Mesodermal cell (in vitro differentiated cells): Measurements from ENCODE around the gene ZPBP2.
"Not testable (repeated sequence)": the region's sequence is repeated elsewhere in the genome, so short reads cannot be mapped to it uniquely, and the experiment has no call there.

Source experiments
- H3K27ac ChIP-seq: 2 replicates; pipeline ENCODE4 v1.7.0; 2013; ENCODE audit warnings: mild to moderate bottlenecking, low read depth, low read length, moderate library complexity; ENCODE audit not compliant: severe bottlenecking
- H3K36me3 ChIP-seq: 2 replicates; pipeline ENCODE4 v1.7.1; 2013; ENCODE audit warnings: mild to moderate bottlenecking, low read length, moderate library complexity; ENCODE audit not compliant: control insufficient read depth, insufficient read depth
- H3K4me1 ChIP-seq: one replicate; pipeline ENCODE4 v1.7.1; 2013; ENCODE audit warnings: mild to moderate bottlenecking, low read length; ENCODE audit not compliant: insufficient read depth, control insufficient read depth, poor library complexity, severe bottlenecking
- H3K4me3 ChIP-seq: 2 replicates; pipeline ENCODE4 v1.7.0; 2013; ENCODE audit warnings: low read length, control low read depth, mild to moderate bottlenecking; ENCODE audit not compliant: insufficient read depth, poor library complexity, severe bottlenecking; ENCODE audit errors: extremely low read depth
- H3K9me3 ChIP-seq: 2 replicates; pipeline ENCODE4 v1.7.1; 2013; ENCODE audit warnings: mild to moderate bottlenecking, low read length, moderate library complexity; ENCODE audit not compliant: control insufficient read depth
- WGBS, 2 experiments: methylation state at CpG; one replicate each; pipeline ENCODE4 v1.1.5; 2013; ENCODE audit warnings: missing lambda C conversion rate in 2 of 2; ENCODE audit not compliant: insufficient coverage in 2 of 2; 5-methylcytosine and 5-hydroxymethylcytosine counted together

The ZPBP2 gene

DNA sequence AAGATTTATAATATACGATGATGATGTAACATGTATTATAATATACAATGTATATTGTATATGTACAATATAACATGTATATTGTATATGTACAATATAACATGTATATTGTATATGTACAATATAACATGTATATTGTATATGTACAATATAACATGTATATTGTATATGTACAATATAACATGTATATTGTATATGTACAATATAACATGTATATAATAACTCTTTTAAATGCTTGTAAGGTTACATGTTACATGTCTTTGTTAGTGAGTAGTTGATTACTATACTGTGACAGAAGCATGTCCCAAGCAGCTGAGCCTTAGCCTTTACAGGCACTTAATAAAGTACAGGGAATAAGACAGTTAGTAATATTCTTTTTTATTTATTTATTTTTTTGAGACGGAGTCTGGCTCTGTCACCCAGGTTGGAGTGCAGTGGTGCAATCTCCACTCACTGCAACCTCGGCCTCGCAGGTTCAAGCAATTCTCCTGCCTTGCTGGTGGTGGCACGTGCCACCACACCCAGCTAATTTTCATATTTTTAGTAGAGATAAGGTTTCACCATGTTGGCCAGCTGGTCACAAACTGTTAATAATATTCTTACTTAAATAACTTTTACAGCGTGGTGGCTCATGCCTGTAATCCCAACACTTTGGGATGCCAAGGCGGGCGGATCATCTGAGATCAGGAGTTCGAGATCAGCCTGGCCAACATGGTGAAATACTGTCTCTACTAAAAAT, 11.9 kb upstream of the ZPBP2 start:
- not testable (repeated sequence) for H3K36me3 ChIP-seq, H3K9me3 ChIP-seq, H3K4me3 ChIP-seq, H3K4me1 ChIP-seq, H3K27ac ChIP-seq
- 82 to 90% methylated on average over 3 to 7 of the region's 9 CpGs for WGBS, 2 experiments

DNA sequence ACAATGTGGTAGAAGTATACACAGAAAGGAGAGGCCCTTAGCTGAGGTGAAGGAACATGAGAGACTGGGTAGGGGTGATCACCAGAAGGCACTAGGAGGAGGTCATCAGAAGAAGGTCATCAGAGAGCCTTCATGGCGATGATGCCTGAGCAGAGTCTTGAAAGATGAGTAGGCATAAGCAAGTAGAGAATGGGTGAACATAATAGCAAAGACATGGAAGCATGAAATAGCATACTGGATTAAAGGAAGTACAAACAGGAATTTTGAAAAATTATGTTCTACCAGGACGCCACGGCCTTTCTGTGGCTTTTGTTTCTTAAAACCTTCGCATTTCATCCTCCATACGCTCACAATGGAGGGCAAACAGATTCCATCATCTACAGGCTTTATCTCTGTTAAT, 6.8 kb upstream of the ZPBP2 start:
- Histone ChIP-seq H3K36me3 (no peaks in the 10 kb centered on the region), H3K9me3 (no peaks in the 10 kb centered on the region), H3K4me1 (no peaks in the 10 kb centered on the region), H3K27ac (no peak overlapping the region), H3K4me3 (no peak overlapping the region)
- 92 to 96% methylated on average over 5 of the region's 5 CpGs for WGBS, 2 experiments

DNA sequence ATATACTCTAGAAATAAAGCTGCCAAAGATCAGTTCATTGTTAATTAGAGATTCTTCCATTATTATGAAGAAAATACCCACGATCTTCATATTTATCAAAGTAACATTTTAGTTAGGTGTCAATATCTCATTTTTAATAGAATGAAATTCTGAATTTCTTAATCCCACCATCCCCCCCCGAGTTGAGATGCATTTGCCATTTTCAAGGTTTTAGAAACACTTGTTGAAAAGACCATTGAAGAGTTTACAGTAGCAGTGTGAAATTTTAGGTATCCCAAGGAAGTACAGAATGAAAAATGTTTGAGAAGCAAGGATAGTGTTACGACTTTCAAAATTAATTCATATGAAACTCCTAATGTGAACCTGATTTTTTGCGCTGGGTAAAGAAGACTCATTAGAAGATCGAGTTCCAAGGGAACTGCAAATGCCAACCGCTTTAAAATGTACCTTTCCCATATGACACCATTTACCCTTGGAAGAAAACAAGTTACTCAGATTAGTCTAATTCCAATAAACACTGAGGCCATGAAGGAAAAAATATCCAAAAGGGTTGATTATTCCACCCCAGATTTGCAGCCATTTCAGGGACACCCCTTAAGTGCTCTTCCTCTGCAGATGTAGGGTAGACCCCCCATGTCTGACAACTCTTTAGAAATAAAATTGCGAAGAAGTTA, 4.6 kb upstream of the ZPBP2 start:
- H3K27ac ChIP-seq, result no peak overlapping the region
- H3K4me3 ChIP-seq, result no peak overlapping the region
- 69 to 100% methylated on average over 2 of the region's 7 CpGs for WGBS, 2 experiments
- H3K36me3 ChIP-seq, result no peaks in the 10 kb centered on the region
- H3K9me3 ChIP-seq, result no peaks in the 10 kb centered on the region
- H3K4me1 ChIP-seq, result no peaks in the 10 kb centered on the region

DNA sequence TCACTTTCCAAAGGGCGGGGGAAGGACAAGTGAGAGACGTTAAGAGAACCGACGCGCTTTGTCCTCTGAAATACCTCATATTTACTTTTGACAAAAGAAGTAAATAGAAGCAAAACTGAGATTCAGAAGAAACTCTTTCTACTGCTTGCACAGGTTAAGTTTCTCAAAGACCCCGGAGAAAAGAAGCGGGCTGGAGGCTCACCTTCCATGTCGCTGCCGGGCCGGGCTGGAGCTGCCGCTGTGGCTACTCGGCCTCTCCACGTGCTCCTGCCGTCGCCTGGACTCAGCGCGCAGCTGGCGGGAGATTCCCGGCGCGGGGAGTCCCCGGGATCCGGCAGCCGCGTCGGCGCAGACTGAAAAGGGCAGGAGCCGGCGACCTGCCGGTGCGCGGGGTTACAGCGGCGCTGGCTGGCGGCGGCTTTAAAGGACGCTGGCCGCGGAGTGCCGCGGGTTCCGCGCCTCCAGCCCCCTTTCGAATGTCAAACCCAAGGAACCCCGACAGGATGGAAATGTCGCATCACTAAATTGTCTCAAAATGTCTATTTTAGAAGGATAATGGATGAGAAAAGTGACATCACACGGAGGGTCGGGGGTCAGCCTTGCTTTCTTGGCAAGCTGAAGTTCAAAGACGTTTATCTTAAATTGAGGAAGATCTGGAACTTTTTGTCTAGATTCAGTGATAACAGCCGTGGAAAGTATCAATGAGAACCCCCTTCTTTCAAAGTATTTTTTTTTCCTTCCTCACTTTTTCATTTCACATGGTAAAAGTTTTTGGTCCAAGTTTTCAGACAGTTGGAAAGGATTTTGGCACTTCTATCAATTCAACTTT, 3.9 kb upstream of the ZPBP2 start, which contains the start of gene IKZF3:
TSS of gene IKZF3 (minus strand) at position 395 of the 829 bp plus-strand sequence. CDS start at position 209, 186 bp downstream.
- 7 to 9% methylated on average over 25 to 45 of the region's 50 CpGs for WGBS, 2 experiments
- H3K4me1 ChIP-seq, result no peaks in the 10 kb centered on the region
- H3K27ac ChIP-seq, result no peak within 1 kb of the TSS
- no peaks in the 10 kb centered on the region for H3K36me3 ChIP-seq
- H3K4me3 ChIP-seq, result no peak within 1 kb of the TSS
- no peaks in the 10 kb centered on the region for H3K9me3 ChIP-seq

DNA sequence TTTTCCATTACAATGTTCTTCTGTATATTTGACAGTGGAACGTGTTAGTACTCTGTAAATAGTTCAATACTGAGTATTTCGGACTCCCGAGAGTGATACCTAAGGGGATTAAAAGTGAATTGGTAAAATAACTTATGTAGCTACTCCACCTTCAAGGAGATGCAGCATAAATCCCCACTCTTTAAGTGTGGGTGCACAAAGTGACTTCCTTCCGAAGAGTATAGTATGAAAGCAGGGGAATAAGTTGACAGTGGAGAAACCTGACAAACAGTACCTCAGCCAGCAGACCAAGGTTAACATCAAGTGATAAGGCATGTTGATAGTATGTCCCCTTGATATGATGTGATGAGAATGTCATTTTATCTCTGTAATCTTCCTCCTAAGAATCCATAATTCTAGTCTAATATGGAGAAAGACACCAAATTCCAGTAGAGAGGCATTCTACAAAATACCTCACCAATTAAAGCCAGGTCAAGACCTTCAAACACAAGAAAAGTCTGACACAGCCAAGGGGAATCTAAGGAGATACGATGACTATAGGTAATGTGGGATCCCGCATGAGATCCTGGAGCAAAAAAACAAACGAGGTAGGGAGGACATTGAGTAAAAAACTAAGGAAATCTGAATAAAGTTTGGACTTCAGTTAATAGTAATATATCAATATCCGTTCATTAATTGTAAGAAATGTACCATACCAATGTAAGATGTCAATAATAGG, 1.8 kb upstream of the ZPBP2 start:
- Histone ChIP-seq H3K4me1 (no peaks in the 10 kb centered on the region), H3K4me3 (no peak overlapping the region), H3K9me3 (no peaks in the 10 kb centered on the region), H3K36me3 (no peaks in the 10 kb centered on the region), H3K27ac (no peak overlapping the region)
- WGBS, 2 experiments, result 80% methylated on average over 1 of the region's 8 CpGs; no CpG with 5 or more reads in 1 of the 2 experiments

DNA sequence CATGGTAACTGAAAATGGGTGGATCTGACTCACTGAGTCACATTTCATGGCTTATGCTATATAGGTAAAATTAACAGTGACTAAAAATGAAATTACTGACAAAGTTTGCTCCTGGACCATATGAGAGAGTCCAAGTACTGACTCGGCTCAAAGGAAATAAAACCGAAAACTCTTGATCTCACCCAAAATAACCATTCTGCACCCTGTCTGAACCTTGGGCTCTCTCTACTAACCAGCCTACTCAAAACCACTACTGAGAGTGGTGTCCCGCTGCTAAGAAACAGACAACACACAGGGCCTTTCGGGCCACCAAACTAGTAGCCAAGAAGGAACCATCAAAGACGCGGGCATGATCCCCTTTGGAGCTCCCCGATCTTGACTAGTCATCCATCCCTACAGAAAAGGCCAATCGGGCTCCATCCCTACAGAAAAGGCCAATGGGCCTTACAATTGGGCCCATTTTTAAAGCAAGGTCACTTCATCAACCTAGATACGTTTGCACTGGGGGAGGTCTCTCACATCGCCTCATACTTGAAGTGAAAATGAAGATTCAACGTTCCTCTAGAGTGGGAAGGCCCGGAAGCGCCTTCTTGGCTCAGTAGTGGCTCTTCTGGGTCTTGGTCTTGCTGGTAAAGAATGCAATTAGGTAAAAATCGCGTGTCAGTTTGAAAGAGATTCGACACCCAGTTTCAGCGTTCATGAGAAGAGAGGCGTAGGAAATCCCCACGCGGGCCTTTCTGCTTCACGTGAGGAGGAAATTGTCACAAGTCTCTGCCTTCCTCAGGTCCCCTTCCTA, 720 bp upstream of the ZPBP2 start:
- 92% methylated on average over 18 to 19 of the region's 21 CpGs for WGBS, 2 experiments
- no peak overlapping the region for H3K4me3 ChIP-seq
- no peaks in the 10 kb centered on the region for H3K4me1 ChIP-seq
- H3K9me3 ChIP-seq, result no peaks in the 10 kb centered on the region
- H3K27ac ChIP-seq, result no peak overlapping the region
- no peaks in the 10 kb centered on the region for H3K36me3 ChIP-seq

DNA sequence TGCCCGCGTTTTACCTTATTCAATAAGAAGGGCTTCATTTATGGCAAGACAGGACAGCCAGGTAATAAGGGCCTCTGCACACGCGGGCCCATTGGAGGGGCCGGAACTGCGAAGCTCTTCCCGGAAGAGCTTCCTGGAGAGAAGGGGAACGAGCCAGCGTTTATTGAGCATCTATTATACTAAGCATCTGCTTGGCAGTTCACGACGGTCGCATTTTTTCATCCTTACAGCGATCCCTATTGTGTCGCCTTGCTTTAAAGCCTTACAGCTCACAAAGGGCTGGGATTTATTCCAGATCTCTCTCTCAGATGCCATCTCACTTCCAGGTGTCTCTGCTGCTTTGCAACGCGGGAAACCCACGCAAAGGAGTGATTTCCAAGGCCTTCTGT, 546 bp downstream of the ZPBP2 start:
- Histone ChIP-seq H3K4me3 (no peak overlapping the region), H3K36me3 (no peaks in the 10 kb centered on the region), H3K27ac (no peak overlapping the region), H3K4me1 (no peaks in the 10 kb centered on the region), H3K9me3 (no peaks in the 10 kb centered on the region)
- WGBS, 2 experiments, result 93 to 95% methylated on average over 17 of the region's 17 CpGs

DNA sequence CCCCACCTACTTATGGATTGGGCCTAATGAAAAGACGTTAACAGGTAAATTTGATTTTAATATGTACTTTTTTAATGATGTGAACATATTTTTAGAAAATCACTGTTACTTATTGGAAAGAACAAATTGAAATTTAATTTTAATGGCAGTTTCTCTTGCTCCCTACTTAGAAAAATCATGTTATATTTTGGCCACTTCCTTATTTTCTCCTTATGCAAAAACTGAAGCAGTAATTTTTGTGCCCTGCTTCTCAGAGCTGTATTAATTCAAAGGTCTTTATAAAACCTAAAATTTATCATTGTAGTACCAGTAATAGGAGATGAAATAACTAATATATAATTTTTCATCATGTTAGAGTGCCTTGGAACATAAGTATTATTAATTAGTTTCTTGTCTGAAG, 2.8 kb downstream of the ZPBP2 start:
- no peaks in the 10 kb centered on the region for H3K4me1 ChIP-seq

DNA sequence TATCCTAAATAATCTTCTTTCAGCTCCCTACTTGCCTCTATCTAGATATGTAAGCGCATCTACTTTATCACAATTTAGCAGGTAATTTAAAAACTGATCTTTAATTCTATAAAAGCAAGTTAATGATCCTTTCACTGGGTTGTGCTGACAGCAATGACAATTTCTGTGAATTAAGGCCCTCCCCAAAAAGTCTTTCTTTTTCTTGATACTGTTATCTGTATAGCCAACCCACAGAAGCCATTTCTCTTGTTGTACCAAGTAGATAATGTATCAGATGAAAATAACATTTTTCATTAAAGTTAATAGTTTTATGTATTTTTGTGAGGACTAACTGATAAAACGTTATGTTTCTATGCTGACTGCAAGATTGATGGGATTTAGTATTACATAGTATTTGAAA, 3.8 kb downstream of the ZPBP2 start:
- Histone ChIP-seq H3K4me3 (no peak overlapping the region), H3K9me3 (no peaks in the 10 kb centered on the region), H3K36me3 (no peaks in the 10 kb centered on the region), H3K27ac (no peak overlapping the region), H3K4me1 (no peaks in the 10 kb centered on the region)
- 40 to 83% methylated on average over 1 of the region's 2 CpGs for WGBS, 2 experiments

More for the DNA sequence above, 2.8 kb downstream of the ZPBP2 start:
- H3K27ac ChIP-seq, result no peak overlapping the region
- WGBS, 2 experiments, result no CpG with 5 or more reads among the region's 1 CpG
- H3K36me3 ChIP-seq, result no peaks in the 10 kb centered on the region
- no peak overlapping the region for H3K4me3 ChIP-seq
- no peaks in the 10 kb centered on the region for H3K9me3 ChIP-seq

DNA sequence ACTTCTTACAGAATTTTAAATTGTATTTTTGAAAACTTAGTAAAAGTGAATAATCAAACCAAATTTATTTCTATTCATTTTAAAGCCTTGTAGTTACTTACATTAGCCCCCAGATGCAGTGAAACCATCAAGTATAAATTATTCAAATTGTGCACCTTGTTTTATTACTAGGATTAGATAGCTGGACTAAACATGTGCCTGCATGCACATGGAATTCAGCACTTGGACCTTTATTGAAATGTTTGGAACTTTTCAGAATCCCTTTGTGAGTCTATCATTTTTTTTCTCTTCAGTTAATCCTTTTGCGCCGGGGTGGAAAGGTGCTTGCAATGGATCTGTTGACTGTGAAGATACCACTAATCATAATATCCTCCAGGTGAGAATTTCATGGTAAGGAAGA, 4.7 kb downstream of the ZPBP2 start:
- H3K27ac ChIP-seq, result no peak overlapping the region
- no CpG with 5 or more reads among the region's 2 CpGs for WGBS, 2 experiments
- H3K4me1 ChIP-seq, result no peaks in the 10 kb centered on the region
- H3K4me3 ChIP-seq, result no peak overlapping the region
- H3K9me3 ChIP-seq, result no peaks in the 10 kb centered on the region
- no peaks in the 10 kb centered on the region for H3K36me3 ChIP-seq
